Measurements from ENCODE around the gene TRABD.
"Not testable (repeated sequence)": the region's sequence is repeated elsewhere in the genome, so short reads cannot be mapped to it uniquely, and the experiment has no call there.

The TRABD gene

DNA sequence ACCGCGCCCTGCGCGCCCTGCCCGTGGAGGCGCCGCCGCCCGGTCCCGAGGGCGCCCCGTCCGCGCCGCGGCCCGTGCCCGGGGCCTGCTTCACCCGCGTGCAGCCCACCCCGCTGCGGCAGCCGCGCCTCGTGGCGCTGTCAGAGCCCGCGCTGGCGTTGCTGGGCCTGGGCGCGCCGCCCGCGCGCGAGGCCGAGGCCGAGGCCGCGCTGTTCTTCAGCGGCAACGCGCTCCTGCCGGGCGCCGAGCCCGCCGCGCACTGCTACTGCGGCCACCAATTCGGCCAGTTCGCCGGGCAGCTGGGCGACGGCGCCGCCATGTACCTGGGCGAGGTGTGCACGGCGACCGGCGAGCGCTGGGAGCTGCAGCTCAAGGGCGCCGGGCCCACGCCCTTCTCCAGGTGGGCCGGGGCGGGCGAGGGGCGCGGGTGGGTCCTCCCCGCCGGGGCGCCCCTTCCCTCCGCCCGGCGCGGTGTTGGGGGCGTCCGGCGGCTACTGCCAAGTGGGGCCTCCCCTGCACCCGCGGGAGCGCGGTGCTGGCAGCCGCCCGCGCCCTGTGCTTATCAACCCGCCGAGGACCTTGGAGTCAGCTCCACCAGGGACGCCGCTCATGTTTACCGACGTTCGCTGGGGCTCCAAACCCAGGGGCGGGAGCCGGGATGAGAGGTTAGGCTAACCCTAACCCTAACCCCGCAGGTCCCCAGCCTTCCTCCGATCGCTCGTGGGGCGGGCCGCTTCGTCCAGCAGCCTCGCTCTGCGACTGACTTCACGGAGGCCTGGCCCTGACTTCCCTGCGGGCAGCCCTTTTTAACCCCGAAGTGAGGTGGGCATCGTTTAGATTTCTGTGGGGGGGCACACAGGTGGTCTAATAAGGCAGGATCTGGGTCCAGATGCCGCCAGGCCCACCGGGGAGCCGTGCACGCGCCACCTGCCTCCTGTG, 15.7 kb downstream of the TRABD start:
- DNase-seq (ENCODE audit: low spot score) (peak; percentile 40), FAIRE-seq (no peak)

DNA sequence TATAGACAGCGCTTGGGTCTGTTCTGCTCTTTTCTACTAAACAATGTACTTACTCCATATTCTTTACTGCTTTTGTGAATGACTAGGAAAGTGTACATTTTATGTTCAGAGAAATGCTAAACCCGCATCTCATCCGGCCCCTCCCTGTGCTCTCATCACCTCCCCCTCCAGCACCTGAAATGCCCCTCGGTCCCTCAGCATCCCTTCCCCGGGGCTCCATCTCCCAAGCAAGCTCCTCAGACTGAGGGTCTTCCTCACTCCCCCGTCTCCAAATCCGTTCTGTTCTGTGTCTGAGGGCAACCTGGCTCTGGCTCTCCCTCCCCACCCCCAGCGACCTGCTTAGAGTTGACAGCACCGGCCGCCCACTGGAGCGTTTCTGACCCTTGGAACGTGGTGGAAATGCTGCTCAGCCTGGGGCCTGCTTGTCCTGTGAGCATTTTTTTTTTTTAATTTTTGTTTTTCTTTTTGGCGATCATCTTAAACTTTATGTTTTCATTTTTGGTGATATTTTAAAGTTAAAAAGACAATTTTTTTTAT, 16.5 kb downstream of the TRABD start:
- FAIRE-seq (no peak), DNase-seq (ENCODE audit: low spot score) (no peak)

DNA sequence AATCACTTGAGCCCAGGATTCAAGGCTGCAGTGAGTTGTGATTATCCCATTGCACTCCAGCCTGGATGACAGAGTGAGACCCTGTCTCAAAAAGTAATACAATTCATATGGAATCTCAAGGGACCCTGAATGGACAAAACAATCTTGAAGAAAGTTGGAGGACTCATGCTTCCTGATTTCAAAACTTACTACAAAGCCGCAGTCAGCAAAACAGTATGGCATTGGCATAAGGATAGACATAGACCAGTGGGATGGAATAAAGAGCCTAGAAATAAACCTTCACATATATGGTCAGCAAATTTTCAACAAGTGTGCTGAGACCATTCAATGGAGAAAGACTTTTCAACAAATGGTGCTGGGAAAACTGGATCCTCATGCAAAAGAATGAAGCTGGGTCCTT, 17.6 kb downstream of the TRABD start:
- DNase-seq (ENCODE audit: low spot score), result no peak
- FAIRE-seq, result no peak

DNA sequence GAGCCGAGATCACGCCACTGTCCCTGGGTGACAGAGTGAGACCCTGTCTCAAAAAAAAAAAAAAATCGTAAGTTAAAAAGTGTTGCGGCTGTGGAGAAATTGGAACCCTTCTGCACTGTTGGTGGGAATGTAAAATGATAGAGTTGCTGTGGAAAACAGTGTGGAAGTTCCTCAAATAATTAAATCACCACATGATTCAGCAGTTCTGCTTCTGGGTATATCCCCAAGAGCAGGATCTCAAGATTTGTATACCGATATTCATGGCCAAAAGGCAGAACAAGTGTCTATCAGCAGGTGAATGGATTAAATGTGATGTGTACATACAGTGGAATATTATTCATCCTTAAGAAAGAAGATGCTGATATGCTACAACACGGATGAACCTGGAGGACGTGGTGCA, 18.9 kb downstream of the TRABD start:
- FAIRE-seq (peak; percentile 20), DNase-seq (ENCODE audit: low spot score) (no peak)

DNA sequence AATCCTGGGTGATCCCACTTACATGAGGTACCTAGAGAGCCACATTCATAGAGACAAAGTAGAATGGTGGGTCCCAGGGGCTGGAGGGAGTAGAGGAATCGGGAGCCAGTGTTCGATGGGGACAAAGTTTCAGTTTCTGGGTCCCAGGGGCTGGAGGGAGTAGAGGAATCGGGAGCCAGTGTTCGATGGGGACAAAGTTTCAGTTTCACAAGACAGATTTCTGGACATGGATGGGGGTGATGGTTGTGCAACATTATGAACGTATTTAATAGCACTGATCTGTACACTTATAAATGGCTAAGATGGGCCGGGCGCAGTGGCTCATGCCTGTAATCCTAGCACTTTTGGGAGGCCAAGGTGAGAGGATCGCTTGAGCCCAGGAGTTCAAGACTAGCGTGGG, 19.3 kb downstream of the TRABD start:
- not testable (repeated sequence) for FAIRE-seq; DNase-seq (ENCODE audit: low spot score)

DNA sequence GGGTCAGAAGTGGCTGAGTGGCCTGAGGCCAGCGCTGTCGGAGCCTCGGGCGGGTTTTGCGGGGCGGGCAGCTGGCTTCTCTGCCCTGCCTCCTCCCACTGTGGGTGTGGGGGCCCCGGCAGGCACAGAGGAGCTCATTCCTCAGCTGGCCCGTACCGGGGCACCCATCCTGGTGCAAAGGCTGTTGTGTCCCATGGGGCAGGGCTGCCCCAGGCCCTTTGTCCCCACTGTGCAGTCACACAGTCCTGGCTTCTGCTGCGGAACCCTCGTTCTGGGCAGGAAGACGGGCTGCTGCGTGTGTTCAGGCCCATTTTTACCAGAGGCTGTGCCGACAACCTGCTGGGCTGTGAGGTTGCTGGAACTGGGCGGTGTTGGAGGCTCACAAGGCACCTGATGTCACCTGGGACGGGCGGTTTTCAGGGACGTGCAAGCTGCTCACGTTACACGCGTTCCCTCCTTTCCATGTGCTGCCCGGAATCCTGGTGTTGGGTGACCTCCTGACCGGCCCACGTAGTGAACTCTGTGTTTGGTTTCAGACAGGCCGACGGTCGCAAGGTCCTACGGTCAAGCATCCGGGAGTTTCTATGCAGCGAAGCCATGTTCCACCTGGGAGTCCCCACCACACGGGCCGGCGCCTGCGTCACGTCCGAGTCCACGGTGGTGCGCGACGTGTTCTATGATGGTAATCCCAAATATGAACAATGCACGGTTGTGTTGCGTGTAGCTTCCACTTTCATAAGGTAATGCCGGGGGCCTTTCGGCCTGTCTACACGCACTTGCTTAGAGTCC, 20.3 kb downstream of the TRABD start:
- no peak for FAIRE-seq
- no peak for DNase-seq (ENCODE audit: low spot score)

DNA sequence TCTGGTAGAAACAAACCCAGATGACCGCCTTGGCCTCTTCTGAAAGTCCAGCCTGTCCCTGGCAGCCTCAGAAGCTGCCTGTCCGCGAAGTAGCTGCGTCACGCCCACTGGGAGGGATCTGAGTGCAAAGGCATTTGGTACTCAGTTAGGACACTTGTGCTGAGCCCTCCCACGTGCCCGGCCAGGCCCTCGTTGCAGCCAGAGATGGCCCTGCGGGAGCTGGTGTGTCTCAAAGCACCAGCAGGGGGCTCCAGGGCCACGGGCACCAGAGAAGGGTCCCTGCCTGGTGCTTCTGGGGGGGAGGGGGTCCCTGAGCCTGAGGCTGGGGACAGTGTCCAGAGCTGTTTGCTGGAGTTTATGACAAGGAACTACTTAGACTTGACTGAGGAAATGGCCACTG, 20.9 kb downstream of the TRABD start:
- FAIRE-seq, result no peak
- peak; percentile 68 for DNase-seq (ENCODE audit: low spot score)

DNA sequence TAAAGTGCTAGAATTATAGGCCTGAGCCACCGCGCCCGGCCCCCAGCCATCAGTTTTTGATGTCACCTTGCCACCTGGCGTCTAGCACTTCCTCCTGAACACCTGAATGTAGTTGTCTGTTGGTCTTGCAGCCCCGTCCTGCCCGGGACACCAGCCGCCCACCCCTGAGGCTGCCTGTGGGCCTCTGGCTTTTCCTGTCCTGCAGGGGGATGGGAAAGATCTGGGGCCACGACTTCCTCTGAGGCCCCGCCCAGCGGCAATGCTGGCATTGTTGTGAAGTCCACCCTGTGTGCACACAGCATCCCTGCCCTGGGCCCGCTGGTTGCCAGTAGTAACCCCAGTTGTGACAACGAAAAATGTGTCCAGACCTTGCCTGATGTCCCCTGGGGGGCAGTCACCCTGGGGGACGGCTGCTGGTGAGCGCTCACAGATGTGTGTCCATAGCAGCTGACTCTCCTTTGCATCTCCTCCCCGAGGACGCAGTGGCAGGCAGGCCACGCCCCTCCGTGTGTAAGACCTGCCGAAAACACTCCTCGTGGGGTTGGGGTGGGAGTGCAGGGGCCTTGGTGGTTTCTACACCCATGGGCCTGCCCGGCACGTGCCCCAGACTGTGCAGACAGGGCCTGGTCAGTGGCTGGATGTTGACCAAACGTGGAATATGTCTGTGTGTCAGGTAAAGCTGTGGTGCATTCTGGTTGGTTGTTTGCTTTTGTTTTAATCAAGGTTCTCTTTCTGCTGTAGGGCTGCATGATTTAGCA, 21.8 kb downstream of the TRABD start:
- FAIRE-seq, result no peak

DNA sequence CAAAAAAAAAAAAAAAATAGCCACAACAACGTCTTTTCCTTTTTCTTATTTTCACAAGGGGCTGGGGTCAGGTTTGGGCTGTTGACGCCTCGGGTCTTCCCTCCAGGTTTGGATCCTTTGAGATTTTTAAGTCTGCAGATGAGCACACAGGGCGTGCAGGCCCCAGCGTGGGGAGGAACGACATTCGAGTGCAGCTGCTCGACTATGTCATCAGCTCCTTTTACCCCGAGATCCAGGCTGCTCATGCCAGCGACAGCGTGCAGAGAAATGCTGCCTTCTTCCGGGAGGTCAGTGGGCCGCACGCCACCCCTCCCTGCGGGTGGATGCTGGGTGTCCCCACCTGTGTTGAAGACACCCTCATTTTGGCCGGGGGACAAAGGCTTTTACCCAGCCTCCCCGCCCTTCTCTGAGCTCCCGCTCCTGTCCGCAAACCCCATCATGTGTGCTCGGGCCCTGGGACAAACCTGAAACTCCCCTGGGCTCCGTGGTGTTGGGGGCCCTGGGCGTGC, 22.8 kb downstream of the TRABD start:
- FAIRE-seq (no peak), DNase-seq (ENCODE audit: low spot score) (no peak)

More for the DNA sequence above, 21.8 kb downstream of the TRABD start:
- no peak for DNase-seq (ENCODE audit: low spot score)

DNA sequence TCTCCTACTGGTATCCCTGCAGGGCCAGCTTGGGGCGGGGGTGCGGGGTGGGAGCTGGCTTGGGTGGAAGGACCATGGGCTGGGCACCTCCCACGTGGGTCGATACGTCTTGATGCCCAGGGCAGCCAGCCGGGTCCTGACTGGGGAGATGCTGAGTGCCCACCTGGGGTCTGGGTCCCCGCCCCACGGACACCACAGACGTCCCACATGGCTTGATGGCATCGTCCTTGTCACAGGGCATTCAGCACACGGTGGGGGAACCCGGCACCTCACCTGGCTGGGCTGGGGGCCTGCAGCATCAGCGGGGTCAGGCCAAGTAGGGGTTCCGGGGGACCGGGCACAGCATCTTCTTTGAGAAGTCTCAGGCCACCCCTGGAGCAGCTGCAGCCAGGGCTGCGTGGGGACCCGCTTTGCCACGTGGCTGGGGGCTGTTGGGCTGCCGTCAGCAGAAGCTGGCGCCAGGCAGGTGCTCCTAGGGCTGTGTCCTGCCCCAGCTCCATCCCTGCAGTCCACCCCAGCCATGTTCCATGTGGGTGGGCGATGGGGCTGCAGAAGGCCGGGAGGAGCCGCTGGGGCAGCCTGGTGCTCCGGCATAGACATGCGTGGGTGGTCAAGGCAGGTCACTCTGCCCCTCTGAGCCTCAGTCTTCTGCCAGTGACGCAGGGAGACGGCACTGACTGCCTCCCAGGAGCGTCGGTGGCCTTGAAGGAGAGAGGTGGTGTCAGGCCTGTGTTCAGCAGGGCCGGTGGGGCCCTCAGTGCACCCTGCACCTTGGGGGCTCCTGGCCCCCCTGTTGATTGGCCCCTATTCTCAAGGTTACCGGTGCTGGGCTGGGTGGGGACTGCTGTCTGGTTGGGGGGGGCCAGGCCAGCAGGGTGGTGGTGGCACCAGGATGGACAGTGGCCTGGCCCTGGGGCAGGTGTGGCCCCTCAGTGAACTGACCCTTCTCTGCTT, 23.5 kb downstream of the TRABD start:
- DNase-seq (ENCODE audit: low spot score), result no peak
- FAIRE-seq, result peak; percentile 32

DNA sequence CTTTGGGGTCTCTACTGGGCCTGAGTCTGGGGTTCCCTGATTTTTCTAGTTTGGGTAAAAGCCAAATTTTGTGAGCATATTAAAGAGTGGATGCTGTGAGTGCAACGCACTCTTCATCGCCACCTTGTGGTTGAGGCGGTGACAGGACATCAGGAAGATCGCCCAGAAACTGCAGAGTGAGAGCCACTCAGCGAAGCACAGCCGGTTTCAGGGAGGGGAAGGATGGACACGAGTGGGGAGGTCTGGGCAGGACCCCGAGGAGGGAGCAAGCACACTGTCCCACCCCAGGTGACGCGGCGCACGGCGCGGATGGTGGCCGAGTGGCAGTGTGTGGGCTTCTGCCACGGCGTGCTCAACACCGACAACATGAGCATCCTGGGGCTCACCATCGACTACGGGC, 24.2 kb downstream of the TRABD start:
- peak; percentile 82 for FAIRE-seq
- DNase-seq (ENCODE audit: low spot score), result peak; percentile 78

DNA sequence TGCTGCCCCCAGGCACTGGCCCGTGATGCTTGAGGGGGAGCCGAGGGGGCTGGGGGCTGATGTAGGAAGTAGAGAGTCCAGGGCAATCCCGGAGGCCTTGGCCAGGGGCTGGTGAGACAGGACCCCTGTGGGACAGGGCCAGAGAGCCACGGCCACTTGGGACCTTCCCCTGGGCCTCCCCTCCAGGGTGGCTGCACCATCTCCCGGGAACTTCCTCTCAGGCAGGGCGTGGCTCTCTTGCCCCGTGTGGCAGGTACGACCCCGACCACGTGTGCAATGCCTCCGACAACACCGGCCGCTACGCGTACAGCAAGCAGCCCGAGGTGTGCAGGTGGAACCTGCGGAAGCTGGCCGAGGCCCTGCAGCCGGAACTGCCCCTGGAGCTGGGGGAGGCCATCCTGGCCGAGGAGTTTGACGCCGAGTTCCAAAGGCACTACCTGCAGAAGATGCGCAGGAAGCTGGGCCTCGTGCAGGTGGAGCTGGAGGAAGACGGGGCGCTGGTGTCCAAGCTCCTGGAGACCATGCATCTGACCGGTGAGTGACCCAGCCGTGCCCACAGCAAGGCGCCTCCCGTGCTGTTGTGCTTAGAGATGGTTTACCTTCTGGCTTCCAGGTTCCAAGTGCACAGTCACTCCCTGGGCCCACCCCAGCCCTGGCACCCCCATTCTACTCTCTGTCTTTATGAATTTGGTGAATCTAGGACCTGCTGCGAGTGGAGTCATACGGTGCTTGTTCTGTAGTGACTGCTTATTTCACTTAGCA, 24.8 kb downstream of the TRABD start:
- FAIRE-seq (no peak), DNase-seq (ENCODE audit: low spot score) (no peak)

DNA sequence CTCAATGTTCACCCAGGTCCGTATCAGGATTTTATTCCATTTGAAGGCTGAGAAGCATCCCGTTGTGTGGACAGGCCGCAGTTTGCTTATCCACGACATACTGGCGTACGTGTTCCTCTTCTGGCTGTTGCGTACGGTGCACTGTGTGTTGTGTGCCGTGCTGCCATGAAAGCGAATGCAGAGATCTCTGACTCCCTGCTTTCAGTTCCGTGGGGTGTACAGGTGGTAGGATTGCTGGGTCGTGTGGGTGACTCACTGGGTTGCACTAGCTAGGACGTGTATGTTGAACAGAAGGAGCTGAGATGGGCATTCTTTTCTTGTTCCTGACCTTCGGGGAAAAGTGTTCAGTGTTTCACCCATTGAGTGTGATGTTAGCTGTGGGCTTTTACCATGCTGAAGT, 25.4 kb downstream of the TRABD start:
- FAIRE-seq, result no peak
- DNase-seq (ENCODE audit: low spot score), result no peak

DNA sequence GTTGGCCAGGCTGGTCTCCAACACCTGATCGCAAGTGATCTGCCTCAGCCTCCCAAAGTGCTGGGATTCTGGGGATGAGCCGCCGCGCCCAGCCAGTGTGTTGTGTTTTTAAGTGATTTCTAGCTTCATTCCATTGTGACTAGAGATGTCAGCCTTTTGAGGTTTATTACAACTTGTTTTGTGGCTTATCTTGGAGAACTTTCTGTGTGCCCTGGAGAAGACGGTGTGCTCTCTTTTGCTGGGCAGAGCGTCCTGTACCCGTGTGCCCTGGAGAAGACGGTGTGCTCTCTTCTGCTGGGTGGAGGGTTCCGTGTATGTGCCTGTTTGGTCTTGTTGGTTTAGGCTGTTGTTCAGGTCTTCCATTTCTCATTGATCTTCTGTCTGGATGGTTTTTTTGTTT, 27.6 kb downstream of the TRABD start:
- FAIRE-seq (no peak), DNase-seq (ENCODE audit: low spot score) (no peak)

DNA sequence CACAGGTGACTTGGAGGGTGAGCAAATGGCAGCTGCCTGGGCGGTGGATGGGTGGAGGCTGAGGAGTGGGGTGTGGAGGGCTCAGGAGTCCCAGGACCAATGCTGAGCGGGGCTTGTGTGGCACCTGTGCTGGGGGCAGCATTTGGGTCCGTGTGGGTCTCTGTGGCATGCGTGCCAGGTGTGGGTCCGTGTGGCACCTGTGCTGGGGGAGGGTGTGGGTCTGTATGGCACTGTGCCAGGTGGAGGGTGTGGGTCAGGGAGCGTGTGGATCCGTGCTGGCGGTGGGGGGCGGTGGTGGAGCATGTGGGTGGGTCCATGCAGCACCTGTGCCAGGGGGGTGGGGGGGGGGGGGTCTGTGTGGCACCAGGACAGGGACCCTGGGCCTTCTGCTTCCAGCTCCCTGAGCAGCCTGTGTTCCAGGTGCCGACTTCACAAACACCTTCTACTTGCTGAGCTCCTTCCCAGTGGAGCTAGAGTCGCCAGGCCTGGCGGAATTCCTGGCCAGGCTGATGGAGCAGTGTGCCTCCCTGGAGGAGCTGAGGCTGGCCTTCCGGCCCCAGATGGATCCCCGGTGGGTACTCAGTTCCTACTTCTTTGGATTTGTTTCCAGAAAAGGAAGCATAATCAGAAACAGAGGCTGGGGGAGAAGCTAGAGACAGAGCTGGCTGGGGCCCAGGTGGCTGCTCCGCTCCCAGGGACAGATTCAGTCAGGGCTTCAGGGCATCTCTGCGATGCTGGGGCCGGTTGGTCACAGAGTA, 29.8 kb downstream of the TRABD start:
- FAIRE-seq, result no peak
- no peak for DNase-seq (ENCODE audit: low spot score)

DNA sequence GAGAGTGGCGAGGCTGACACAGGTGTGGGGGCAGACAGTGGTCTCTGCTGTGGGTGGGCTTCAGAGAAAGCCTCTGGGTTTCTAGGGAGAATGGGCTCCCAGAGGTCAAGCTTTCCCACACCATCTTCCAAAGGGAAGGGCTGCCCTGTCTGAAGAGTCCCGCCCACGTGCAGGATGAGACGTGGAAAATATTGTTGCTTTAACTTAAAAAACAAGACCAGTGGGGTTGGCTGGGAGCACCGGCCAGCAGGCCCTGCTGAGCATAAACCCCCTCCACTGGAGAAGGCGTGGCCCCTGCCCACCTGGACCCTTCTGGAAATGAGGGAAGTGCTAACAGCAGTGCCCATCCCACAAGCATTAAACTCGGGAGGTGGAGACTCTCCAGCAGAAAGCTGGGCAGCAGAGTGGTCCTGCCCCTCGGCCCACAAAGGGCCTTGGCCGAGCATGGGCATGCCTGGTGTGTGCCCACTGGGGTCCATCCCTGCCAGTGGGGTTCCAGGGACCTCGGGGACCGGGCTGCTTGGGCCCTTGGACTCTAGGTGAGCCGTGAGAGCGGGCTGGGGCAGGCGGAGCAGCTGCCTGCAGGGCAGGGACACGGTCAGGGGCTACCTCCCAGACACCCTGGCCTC, 30.5 kb downstream of the TRABD start:
- no peak for DNase-seq (ENCODE audit: low spot score)
- FAIRE-seq, result no peak

DNA sequence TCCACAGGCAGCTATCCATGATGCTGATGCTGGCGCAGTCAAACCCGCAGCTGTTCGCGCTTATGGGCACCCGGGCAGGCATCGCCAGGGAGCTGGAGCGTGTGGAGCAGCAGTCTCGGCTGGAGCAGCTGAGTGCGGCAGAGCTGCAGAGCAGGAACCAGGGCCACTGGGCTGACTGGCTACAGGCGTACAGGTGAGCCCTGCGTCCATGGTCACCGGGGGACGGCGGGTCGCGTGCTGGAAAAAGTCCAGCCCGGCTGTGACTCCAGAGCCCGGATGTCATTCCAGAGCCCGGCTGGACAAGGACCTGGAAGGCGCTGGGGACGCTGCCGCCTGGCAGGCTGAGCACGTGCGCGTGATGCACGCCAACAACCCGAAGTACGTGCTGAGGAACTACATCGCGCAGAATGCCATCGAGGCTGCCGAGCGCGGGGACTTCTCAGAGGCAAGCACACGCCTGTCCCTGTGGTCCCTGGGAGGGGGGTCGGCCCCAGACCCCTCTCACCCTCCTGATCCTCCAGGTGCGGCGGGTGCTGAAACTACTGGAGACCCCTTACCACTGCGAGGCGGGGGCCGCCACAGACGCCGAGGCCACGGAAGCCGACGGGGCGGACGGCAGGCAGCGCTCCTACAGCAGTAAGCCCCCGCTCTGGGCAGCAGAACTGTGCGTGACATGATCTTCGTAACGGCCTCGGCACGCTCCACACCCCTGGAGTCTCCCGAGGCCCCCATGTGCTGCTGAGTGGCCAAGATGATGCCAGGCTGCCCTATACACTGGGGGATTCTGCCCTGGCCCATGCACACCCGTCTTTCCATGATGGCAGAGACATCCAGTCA, 31.2 kb downstream of the TRABD start:
- no peak for FAIRE-seq
- DNase-seq (ENCODE audit: low spot score), result no peak
